ENCODE data around the gene UPB1.
"Not testable (repeated sequence)": the region's sequence is repeated elsewhere in the genome, so short reads cannot be mapped to it uniquely, and the experiment has no call there.

Gene UPB1

DNA sequence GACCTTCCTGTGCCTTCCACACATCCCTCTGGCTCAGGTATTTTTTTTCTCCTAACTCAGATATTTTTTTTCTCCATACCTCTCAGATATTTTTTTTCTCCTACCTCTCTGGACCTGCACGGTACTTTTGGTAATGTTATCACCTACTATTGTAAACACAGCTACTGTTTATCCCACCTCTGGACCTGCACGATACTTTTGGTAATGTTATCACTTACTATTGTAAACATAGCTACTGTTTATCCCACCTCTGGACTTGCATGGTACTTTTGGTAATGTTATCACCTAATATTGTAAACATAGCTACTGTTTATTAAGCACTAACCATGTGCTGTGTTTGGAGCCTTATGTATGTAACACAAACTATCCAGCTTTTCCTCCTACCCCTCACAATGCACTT is 12.1 kb upstream of the UPB1 start:
- no peak for DNase-seq

GRCh38 chr22:24483976-24484545 is 11.1 kb upstream of the UPB1 start:
- DNase-seq = no peak

DNA sequence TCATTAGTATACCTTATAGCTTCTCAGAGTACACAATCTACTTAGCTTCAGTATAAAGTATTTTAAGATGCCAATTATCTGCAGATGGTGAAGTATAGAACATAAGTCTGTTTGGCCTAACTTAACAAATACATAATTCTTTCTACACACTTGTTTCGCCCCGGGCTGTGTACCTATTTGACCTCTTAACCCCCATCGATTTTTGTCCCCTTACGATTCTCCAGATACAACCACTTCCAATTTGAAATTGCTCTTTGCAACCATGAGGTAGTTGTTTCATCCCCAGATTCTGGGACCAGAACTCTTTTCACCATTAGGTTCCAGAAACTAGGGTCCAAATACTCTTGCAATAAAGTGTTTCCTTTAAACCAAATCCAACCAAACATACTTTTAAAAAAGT is 10.0 kb upstream of the UPB1 start:
- DNase-seq = no peak

DNA sequence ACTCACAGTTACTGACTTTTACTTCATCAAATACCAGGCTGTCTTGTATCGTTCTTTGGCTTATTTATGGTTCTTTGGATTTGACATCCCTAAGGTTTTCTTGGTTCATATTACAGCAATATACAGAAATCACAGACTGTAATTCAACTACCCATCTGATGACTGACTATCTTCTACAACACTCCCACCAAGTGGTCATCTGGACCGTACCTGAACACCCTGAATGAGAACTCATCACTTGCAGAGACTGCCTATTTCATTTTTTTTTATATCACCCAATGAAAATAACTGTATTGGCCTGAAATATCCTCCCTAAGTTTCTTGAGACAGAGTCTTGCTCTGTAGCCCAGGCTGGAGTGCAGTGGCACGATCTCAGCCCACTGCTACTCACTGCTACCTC is 9.5 kb upstream of the UPB1 start:
- no peak for DNase-seq

GRCh38 chr22:24486501-24486921 is 8.6 kb upstream of the UPB1 start:
- DNase-seq = no peak

DNA sequence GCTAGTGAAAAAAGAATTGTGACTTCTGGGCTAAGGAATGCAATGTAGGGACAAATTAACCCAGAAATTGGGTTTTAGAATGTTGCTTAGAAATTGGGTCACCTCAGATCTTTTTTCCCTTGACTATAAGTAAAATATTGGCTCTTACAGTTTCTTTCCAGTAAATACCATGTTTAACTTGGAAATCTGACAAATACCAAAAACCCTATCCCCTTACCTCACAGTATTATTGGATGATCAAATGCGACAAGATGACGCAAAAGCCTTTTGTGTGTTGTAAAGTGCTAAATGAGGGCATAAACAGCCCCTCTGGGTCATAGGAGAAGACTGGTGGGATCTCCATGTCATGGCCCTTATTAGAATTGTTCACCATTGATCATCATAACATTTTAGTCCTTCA is 6.1 kb upstream of the UPB1 start:
- DNase-seq = no peak

- DNase-seq = not testable (repeated sequence)
These were observed 5.7 kb upstream of the UPB1 start for GRCh38 chr22:24489434-24489833.

GRCh38 chr22:24492391-24492790 is 2.7 kb upstream of the UPB1 start:
- DNase-seq = no peak

DNA sequence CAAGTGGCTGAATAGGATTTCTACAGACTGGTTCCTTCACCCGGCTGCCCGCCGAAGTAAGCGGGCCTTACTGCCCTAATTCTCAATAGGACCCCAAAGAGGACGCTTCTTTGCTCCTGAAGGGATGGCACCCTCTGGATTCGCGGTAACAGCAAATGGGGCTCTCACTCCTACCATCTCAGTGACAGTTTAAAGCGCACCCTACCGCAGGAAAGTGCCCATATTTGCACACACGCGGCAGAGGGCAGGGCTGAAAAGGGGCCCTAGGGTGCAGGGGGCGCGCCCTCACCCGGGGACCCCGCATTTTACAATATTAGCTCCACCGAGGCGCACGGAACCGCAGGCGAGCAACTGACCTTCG is 985 bp upstream of the UPB1 start:
- no peak for DNase-seq

DNA sequence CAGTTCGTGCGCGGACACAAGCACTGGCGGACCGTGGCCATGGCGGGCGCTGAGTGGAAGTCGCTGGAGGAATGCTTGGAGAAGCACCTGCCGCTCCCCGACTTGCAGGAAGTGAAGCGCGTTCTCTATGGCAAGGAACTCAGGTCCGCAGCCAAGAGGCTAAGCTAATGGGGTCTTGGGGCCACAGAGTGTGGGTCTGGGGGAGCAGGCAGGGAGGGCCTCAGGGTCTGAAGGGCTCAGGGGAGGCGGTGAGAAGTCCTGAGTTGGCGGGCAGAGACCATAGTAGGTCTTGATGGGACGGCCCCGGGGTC is 188 bp downstream of the UPB1 start:
- no peak for DNase-seq

DNA sequence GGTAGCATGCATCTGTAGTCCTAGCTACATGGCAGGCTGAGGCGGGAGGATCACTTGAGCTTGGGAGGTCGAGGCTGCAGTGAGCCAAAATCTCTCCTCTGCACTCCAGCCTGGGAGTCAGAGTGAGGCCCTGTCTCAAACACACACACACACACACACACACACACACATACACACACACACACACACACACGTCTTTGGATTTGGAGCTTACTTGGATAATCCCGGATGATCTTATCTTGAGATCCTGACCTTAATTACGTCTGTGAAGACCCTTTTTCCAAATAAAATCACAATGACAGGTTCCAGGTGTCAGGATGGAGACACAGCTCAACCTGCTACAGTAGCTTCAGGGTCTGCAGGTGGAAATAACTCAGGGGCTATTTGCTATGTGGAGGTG is 1.1 kb downstream of the UPB1 start:
- DNase-seq = no peak

DNA sequence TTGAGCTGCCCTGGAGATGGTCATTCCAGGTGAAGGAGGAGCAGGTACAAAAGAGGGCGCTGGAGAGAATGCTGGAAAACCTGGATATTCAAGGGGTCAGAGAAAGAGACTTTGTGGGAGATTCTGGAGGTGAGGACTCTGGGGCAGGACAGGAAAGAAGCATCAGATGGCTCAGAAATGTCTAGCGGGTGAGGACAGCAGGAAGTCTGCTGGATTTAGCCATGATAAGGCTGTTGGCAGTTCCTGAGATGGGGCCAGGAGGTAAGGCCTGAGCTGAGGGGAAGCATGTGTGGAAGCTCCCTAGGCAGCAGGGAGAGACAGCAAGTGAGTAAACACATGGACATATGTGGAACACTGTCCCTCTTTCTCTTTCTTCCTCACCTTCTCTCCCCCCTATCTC is 1.5 kb downstream of the UPB1 start:
- DNase-seq = no peak

DNA sequence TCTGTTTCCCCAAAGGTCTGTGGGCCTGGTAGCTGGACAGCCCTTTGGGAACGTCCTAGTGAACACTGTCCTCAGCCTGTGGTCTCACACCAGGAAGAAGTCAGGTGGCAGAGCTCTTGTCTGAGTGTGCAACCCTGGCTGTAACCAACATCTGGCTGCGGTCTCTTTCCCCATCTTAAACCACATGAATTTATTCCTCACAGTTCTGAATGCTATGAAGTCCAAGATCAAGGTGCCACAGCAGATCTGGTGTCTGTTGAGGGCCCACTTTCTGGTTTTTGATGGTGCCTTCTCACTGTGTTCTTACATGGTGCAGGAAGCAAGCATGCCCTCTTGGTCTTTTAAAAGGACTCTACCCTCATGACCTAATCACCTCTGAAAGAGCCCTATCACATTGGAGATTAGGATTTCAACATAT is 2.7 kb downstream of the UPB1 start:
- DNase-seq = no peak

GRCh38 chr22:24498824-24499223 is 3.7 kb downstream of the UPB1 start:
- no peak for DNase-seq

DNA sequence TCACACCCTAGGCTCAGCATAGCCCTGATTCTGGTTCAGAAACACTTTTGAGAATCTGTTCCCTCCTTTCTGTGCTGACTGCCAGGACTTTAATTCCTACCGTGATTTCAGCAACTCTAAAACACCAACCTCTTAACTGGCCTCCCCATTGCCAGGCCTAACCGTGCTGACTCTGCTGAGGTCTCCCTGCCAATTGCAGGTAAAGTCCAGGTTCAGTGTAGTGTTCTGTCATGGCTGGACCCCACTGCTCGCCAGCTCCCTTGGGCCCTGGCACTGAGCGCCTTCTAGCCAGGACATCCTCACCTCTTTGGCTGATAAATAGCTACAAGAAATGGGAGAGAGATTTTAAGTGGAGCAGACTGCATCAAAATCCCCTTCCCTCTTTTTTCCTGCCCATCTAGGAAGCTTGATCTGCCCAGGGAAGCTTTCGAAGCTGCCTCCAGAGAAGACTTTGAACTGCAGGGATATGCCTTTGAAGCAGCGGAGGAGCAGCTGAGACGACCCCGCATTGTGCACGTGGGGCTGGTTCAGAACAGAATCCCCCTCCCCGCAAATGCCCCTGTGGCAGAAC is 4.7 kb downstream of the UPB1 start:
- no peak for DNase-seq

DNA sequence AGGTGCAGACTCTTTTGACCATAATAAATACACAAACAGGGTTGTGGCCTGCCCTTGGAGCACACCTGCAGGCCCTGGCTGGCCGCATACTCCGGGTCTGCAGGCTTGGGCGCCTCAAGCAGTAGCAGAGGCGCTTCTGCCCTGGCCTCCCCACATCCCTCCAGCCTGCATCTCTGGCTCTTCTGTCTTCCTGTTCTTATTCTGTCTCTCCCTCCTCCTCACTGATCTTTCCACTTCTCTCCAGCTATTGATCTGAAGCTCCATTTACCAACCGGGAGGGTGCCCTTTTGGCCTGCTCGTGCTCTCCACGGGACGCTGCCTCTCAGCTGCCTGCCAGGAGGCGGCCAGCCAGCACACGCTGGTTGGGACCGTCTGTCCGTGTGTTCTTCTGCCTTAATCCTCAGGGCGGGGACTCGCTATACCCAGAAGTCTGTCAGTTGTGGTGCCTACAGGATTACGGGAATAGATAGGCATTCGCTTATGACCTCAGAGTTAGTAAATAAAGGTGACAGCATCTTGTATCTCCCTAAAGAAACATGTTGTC is 5.2 kb downstream of the UPB1 start:
- no peak for DNase-seq

GRCh38 chr22:24501301-24502005 is 6.3 kb downstream of the UPB1 start:
- DNase-seq = no peak

DNA sequence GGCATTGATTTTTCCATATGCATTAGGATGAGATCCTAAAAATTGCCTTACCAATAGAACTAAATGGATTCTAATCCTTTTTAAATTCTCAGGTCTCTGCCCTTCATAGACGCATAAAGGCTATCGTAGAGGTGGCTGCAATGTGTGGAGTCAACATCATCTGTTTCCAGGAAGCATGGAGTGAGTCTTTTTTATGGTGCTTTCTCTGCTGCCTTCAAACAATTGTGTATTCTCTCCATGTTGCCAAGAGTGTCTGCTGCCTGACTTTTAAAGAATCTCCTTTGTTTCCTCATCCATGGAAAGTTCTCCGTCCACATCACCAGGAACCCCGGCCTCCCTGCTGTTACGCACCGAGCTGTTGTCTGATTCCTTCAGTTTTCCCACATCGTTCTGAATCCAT is 6.9 kb downstream of the UPB1 start:
- DNase-seq = no peak

- DNase-seq = no peak
These were observed 7.4 kb downstream of the UPB1 start for GRCh38 chr22:24502541-24502940.

DNA sequence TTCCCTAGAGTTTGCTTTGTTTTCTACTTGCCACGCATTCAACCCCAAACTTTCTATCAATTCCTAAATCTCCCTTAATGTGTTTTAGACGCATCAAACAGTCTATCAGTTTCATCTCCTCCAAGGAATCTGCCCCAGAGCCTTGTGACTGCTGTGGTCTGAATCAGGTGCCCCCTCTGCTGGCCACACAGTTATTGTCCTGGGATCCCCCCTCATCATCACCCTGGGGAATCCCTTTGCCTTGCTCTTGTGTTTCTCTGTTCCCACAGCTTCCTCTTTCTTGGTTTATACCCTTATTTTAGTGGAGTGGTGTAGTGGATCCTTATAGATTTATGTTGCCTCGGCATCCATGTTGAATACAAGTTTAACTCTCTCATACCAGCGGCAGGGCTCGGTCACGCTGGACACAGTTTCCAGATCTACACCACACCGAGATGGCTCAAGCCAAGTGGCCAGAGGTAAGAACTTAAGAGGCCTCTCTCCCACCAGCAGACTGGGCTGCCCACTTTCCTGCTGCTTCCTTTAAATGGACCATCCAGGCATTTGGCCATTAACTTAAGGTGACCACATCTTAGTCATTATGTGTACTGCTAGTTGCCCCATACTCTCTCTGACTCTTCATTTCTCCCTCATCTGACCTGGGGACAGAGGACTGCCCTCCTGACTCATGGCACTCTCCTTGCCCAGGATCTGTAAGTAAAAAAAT is 8.2 kb downstream of the UPB1 start:
- DNase-seq = no peak

- no peak for DNase-seq
These were observed 8.8 kb downstream of the UPB1 start for GRCh38 chr22:24503843-24504338.

- no peak for DNase-seq
These were observed 9.4 kb downstream of the UPB1 start for GRCh38 chr22:24504540-24504939.

GRCh38 chr22:24504956-24505736 is 10.0 kb downstream of the UPB1 start:
- no peak for DNase-seq

All from GOT3 (cell line).